Endodermal cell (in vitro differentiated cells): ENCODE results near the gene IGLL1. TPM values are rescaled to one million over a fixed set of nuclear protein-coding genes. Genes with fewer than 3 reads are reported as not detected.

ENCODE experiments used
- DNase-seq: peaks from one replicate; pipeline ENCODE4 v3.0.0-alpha.2; 2017
- H3K27ac ChIP-seq: 2 replicates; pipeline ENCODE4 v1.5.1; 2013; ENCODE audit warnings: mild to moderate bottlenecking, low read depth, low read length, moderate library complexity
- H3K27me3 ChIP-seq: 2 replicates; pipeline ENCODE4 v1.6.1; 2013; ENCODE audit warnings: mild to moderate bottlenecking, low read length, moderate library complexity; ENCODE audit not compliant: insufficient read depth, control insufficient read depth, poor library complexity, severe bottlenecking
- H3K36me3 ChIP-seq: 2 replicates; pipeline ENCODE4 v1.7.0; 2013; ENCODE audit warnings: mild to moderate bottlenecking, low read length, moderate library complexity; ENCODE audit not compliant: control insufficient read depth, insufficient read depth
- H3K4me1 ChIP-seq: one replicate; pipeline ENCODE4 v1.7.0; 2013; ENCODE audit warnings: low read length; ENCODE audit not compliant: control insufficient read depth, insufficient read depth
- H3K4me3 ChIP-seq: 2 replicates; pipeline ENCODE4 v1.5.1; 2013; ENCODE audit warnings: mild to moderate bottlenecking, low read length, moderate library complexity
- H3K9ac ChIP-seq: 2 replicates; pipeline ENCODE4 v1.6.1; 2013; ENCODE audit warnings: mild to moderate bottlenecking, low read length, moderate library complexity; ENCODE audit not compliant: poor library complexity, severe bottlenecking; ENCODE audit errors: extremely low read depth
- H3K9me3 ChIP-seq: 2 replicates; pipeline ENCODE4 v1.6.1; 2013; ENCODE audit warnings: mild to moderate bottlenecking, low read length, moderate library complexity; ENCODE audit not compliant: control insufficient read depth
- H3K27ac Mint-ChIP-seq: 2 replicates; pipeline ENCODE4 v1.8.0; 2020; ENCODE audit warnings: mixed read lengths
- H3K27me3 Mint-ChIP-seq: 2 replicates; pipeline ENCODE4 v1.8.0; 2021; ENCODE audit warnings: mild to moderate bottlenecking, mixed read lengths; ENCODE audit not compliant: insufficient read depth
- H3K36me3 Mint-ChIP-seq: 2 replicates; pipeline ENCODE4 v1.8.0; 2020; ENCODE audit warnings: low read depth, mixed read lengths
- H3K4me1 Mint-ChIP-seq: 2 replicates; pipeline ENCODE4 v1.8.0; 2020; ENCODE audit warnings: mixed read lengths
- H3K4me3 Mint-ChIP-seq: 2 replicates; pipeline ENCODE4 v1.8.0; 2020; ENCODE audit warnings: mild to moderate bottlenecking, moderate library complexity, mixed read lengths
- H3K9me3 Mint-ChIP-seq: 2 replicates; pipeline ENCODE4 v1.8.0; 2020; ENCODE audit warnings: mild to moderate bottlenecking, mixed read lengths
- WGBS, 2 experiments: methylation state at CpG; one replicate each; pipeline versions ENCODE4 v1.1.5 to v1.1.7; 2013; ENCODE audit warnings: missing lambda C conversion rate in 2 of 2, mixed read lengths in 1 of 2; ENCODE audit not compliant: insufficient coverage in 1 of 2, insufficient read length in 1 of 2; 5-methylcytosine and 5-hydroxymethylcytosine counted together
- total RNA-seq, 2 donors: library from RNA; stranded (reverse); fragmentation: NEBNext Ultra II Directional in 1 of 2; extraction: Animal tissue kit (Norgen Biotek cat#: 25700) in 1 of 2; gene quantifications; 2 replicates in 1 of 2; 3 replicates in 1 of 2; pipeline ENCODE4 v1.2.1, GENCODE V29; 2021
- TF ChIP-seq, protein P1 (sequence below): fragments of 200-600 bp; sonication (generic); conservative IDR thresholded peaks from 2 replicates; pipeline ENCODE4 v1.5.0; 2021; ENCODE audit warnings: antibody characterized with exemption, mild to moderate bottlenecking

The IGLL1 gene
- total RNA-seq, 2 donors from 2014 or later: not detected

DNA sequence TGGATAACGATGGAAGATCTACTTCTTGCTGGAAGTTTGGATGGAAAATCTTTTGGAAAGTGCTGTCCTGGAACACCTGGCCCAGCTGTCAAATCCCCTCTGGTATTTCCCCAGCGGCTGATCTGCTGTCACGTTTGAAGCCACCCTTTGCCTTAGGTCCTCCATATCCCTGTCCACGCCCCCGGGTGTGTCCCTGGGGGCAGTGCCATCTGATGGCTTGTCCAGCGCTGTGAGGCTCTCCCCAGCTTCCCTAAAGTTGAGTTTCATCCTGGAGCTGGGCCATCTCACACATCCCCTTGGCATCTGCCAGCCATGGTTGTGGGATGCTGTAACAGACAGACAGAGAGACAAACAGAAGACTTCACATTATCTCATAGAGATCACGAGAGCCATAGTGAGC is 3.1 kb upstream of the IGLL1 start:
- no peaks in the 10 kb centered on the region for H3K36me3 Mint-ChIP-seq
- peaks cover 7% of the 10 kb centered on the region for H3K27me3 Mint-ChIP-seq
- no peaks in the 10 kb centered on the region for H3K9me3 Mint-ChIP-seq
- no peak overlapping the region for H3K4me3 Mint-ChIP-seq
- no peaks in the 10 kb centered on the region for H3K9me3 ChIP-seq
- no peaks in the 10 kb centered on the region for H3K36me3 ChIP-seq
- TF ChIP-seq, protein P1, sequence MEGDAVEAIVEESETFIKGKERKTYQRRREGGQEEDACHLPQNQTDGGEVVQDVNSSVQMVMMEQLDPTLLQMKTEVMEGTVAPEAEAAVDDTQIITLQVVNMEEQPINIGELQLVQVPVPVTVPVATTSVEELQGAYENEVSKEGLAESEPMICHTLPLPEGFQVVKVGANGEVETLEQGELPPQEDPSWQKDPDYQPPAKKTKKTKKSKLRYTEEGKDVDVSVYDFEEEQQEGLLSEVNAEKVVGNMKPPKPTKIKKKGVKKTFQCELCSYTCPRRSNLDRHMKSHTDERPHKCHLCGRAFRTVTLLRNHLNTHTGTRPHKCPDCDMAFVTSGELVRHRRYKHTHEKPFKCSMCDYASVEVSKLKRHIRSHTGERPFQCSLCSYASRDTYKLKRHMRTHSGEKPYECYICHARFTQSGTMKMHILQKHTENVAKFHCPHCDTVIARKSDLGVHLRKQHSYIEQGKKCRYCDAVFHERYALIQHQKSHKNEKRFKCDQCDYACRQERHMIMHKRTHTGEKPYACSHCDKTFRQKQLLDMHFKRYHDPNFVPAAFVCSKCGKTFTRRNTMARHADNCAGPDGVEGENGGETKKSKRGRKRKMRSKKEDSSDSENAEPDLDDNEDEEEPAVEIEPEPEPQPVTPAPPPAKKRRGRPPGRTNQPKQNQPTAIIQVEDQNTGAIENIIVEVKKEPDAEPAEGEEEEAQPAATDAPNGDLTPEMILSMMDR: no peak
- no peaks in the 10 kb centered on the region for H3K27me3 ChIP-seq
- no peaks in the 10 kb centered on the region for H3K4me1 Mint-ChIP-seq
- 90 to 91% methylated on average over 7 of the region's 7 CpGs for WGBS, 2 experiments
- H3K9ac ChIP-seq: no peak overlapping the region
- no peak overlapping the region for H3K27ac Mint-ChIP-seq
- H3K27ac ChIP-seq: no peak overlapping the region
- no peaks in the 10 kb centered on the region for H3K4me1 ChIP-seq
- no peak for DNase-seq
- H3K4me3 ChIP-seq: no peak overlapping the region

DNA sequence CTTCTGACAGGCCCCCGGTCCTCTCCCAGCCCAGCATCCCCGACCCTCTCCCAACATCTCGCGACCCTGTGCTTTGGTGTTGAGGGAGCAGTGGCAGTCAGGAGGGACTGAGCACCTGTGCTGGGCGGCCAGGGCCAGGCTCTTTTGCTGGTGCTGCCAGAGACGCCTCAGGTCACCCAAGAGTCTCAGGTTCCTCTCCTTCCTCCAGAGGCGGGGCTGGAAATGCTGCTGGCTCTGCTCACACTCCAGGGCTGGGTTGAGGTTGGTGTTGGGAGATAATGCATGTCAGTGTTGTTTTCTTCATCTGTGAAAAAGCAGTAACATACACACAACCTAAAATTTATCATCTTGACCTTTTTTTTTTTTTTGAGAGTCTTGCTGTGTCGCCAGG is 1.2 kb upstream of the IGLL1 start:
- Mint-ChIP-seq H3K4me1 (no peaks in the 10 kb centered on the region), H3K4me3 (no peak overlapping the region)
- 89 to 100% methylated on average over 1 to 7 of the region's 8 CpGs for WGBS, 2 experiments

DNA sequence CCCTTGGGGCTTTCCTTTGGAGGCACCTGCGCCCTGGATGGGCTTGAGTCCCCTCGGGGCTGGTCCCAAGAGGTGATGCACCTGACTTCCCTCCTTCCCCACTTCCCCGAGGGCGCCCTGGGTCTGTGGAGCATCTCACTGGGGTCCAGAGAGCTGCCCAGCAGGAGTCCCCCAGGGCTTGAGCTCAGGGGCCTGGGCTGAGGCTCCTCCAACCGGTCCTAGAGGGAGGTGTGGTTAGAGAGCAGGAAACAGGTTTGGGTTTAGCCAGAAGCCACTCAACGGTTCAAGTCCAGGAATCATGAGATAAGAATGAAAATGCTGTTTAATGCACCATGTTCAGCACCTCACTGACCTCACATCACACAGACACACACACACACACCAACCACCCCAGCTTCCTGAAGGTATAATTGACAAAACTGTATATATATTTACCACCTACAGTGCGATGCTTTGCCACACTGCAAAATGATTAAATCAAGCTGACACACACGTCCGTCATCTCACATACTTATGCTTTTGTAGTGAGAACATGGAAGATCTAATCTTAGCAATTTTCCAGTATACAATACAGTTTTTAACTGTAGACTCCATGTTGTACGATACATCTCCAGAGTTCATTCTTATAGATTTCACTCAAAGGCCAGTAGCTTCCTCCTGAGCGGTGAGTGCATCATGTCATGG is 628 bp upstream of the IGLL1 start:
- no peak overlapping the region for H3K27ac ChIP-seq
- Mint-ChIP-seq H3K4me3 (no peak overlapping the region), H3K4me1 (no peaks in the 10 kb centered on the region), H3K36me3 (no peaks in the 10 kb centered on the region), H3K9me3 (no peaks in the 10 kb centered on the region), H3K27me3 (peaks cover 9% of the 10 kb centered on the region), H3K27ac (no peak overlapping the region)
- no peak overlapping the region for H3K9ac ChIP-seq
- TF ChIP-seq, protein P1: no peak
- no peaks in the 10 kb centered on the region for H3K27me3 ChIP-seq
- no peaks in the 10 kb centered on the region for H3K36me3 ChIP-seq
- H3K4me3 ChIP-seq: no peak overlapping the region
- H3K4me1 ChIP-seq: no peaks in the 10 kb centered on the region
- no peak for DNase-seq
- 84 to 89% methylated on average over 5 to 11 of the region's 11 CpGs for WGBS, 2 experiments
- H3K9me3 ChIP-seq: no peaks in the 10 kb centered on the region

More for the DNA sequence above, 1.2 kb upstream of the IGLL1 start:
- peaks cover 9% of the 10 kb centered on the region for H3K27me3 Mint-ChIP-seq
- Histone ChIP-seq H3K9ac (no peak overlapping the region), H3K4me1 (no peaks in the 10 kb centered on the region), H3K27ac (no peak overlapping the region), H3K36me3 (no peaks in the 10 kb centered on the region), H3K4me3 (no peak overlapping the region), H3K9me3 (no peaks in the 10 kb centered on the region), H3K27me3 (no peaks in the 10 kb centered on the region)
- TF ChIP-seq, protein P1: no peak
- no peak for DNase-seq
- no peak overlapping the region for H3K27ac Mint-ChIP-seq
- no peaks in the 10 kb centered on the region for H3K36me3 Mint-ChIP-seq
- no peaks in the 10 kb centered on the region for H3K9me3 Mint-ChIP-seq
